IgD-negative memory B cell (primary cell): ENCODE measurements around the gene SUN5. TPM values are rescaled to one million over a fixed set of nuclear protein-coding genes. Genes with fewer than 3 reads are reported as not detected.

Source experiments
- H3K27ac Mint-ChIP-seq, 3 donors: one replicate each; pipeline ENCODE4 v1.8.0; 2020 to 2022; ENCODE audit warnings: mild to moderate bottlenecking in 3 of 3, mixed read lengths in 3 of 3, moderate library complexity in 1 of 3
- H3K27me3 Mint-ChIP-seq: one replicate; pipeline ENCODE4 v1.8.0; 2021; ENCODE audit warnings: mixed read lengths
- H3K36me3 Mint-ChIP-seq: one replicate; pipeline ENCODE4 v1.8.0; 2020; ENCODE audit warnings: mild to moderate bottlenecking, mixed read lengths
- H3K4me1 Mint-ChIP-seq, 3 donors: one replicate each; pipeline ENCODE4 v1.8.0; 2020 to 2022; ENCODE audit warnings: mixed read lengths in 3 of 3, mild to moderate bottlenecking in 1 of 3
- H3K4me3 Mint-ChIP-seq, 4 donors: one replicate each; pipeline ENCODE4 v1.8.0; 2020 to 2022; ENCODE audit warnings: mild to moderate bottlenecking in 4 of 4, mixed read lengths in 4 of 4, moderate library complexity in 3 of 4
- H3K9me3 Mint-ChIP-seq, 3 donors: one replicate each; pipeline ENCODE4 v1.8.0; 2020 to 2021; ENCODE audit warnings: mixed read lengths in 3 of 3, mild to moderate bottlenecking in 1 of 3
- polyA plus RNA-seq: library from polyadenylated mRNA; unstranded; fragments of 300-500 nt; fragmentation: Illumina TruSeq; gene quantifications from one replicate; pipeline ENCODE4 v1.2.3, GENCODE V29; 2021

SUN5 gene
- polyA plus RNA-seq, 1 donor from 2014 or later, result not detected

- Mint-ChIP-seq H3K27me3 (peaks cover 4% of the 10 kb centered on the region), H3K36me3 (peaks cover 4% of the 10 kb centered on the region), H3K27ac (no peak overlapping the region), H3K4me1 (peaks cover 0 to 3% (median 2%) of the 10 kb centered on the region in 3 donors), H3K4me3 (no peak overlapping the region), H3K9me3 (peaks cover 0 to 9% (median 7%) of the 10 kb centered on the region in 3 donors)
These were observed 62.9 kb downstream of the SUN5 start for GRCh38 chr20:32941155-32941885.

- H3K36me3 Mint-ChIP-seq, result no peaks in the 10 kb centered on the region
- peaks cover 0 to 7% (median 2%) of the 10 kb centered on the region in 3 donors for H3K9me3 Mint-ChIP-seq
- no peaks in the 10 kb centered on the region for H3K4me1 Mint-ChIP-seq
- no peak overlapping the region for H3K4me3 Mint-ChIP-seq
- no peak overlapping the region for H3K27ac Mint-ChIP-seq
- no peaks in the 10 kb centered on the region for H3K27me3 Mint-ChIP-seq
These were observed 69.7 kb downstream of the SUN5 start for GRCh38 chr20:32934580-32934979.

Other genes starting within 250 kb of the SUN5 start
- not detected for gene DNMT3B, start 242.0 kb downstream of the SUN5 start, polyA plus RNA-seq
- gene MAPRE1, start 184.5 kb downstream of the SUN5 start, polyA plus RNA-seq, result 65.3 TPM
- gene EFCAB8, start 145.5 kb downstream of the SUN5 start, polyA plus RNA-seq, result not detected
- gene BPIFB2, start 3.3 kb upstream of the SUN5 start, polyA plus RNA-seq, result not detected
- not detected for gene BPIFB6, start 27.2 kb upstream of the SUN5 start, polyA plus RNA-seq
- gene BPIFB3, start 49.5 kb upstream of the SUN5 start, polyA plus RNA-seq, result not detected
- not detected for gene BPIFB4, start 75.2 kb upstream of the SUN5 start, polyA plus RNA-seq
- not detected for gene BPIFA2, start 163.7 kb upstream of the SUN5 start, polyA plus RNA-seq
- not detected for gene BPIFA3, start 212.9 kb upstream of the SUN5 start, polyA plus RNA-seq
- not detected for gene BPIFA1, start 231.6 kb upstream of the SUN5 start, polyA plus RNA-seq